Measurements from ENCODE around the gene ZMYM2. TPM values are rescaled to one million over a fixed set of nuclear protein-coding genes. Genes with fewer than 3 reads are reported as not detected.
A peak's percentile ranks its signal among the peaks of the same experiment; 100 is the strongest.

ZMYM2 gene
- total RNA-seq, 2 experiments from 2014 or later = 79.2 to 82.0 TPM

DNA sequence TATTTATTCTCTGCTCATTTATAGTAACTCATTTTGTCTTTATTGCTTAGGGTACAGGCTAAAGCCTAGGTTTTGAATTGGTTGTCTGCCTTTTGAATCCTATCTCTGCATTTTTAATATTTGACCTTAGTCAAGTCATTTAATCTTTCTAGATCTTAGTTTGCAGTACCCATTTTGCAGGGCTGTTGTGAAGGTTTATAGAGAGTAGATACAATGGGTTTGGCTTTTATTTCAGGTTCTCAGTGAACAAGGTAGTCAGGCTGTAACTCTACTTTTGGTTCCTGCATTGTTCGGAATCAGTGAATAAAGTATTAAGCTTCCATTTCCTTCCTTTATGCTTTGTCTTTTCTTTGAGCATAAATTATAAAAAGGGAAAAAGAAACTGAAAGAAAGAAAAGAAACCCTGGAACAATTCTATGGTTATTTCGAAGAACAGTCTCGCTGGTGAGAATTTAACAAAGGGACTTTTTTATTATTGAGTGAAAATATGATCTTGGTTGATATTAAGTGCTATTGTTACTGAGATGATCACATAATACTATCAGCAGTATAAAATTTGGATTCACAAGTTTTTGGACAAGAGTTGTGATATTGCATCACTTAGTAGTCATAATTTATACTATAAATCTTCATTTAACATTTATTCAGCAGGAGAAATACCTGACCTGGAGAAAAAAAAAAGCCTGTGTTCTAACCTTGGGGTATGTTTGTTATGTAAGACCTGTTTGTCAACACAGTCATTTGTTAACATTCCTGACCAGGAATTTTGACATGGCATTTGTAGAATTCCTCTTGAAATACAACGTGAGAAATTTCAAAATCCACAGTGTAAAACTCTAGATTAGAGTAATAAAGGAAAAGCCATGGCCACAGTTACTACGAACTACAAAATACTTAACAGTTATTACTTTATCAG lies 91.3 kb downstream of the ZMYM2 start:
- CTCF ChIA-PET = no interaction called here
- intact Hi-C loops (cut with micrococcal nuclease) = no loop called here
- peak overlapping the region; percentile 47 for H3K4me3 Mint-ChIP-seq
- ATAC-seq (peak; percentile 80), DNase-seq (no peak)
- TF ChIP-seq, protein P1, sequence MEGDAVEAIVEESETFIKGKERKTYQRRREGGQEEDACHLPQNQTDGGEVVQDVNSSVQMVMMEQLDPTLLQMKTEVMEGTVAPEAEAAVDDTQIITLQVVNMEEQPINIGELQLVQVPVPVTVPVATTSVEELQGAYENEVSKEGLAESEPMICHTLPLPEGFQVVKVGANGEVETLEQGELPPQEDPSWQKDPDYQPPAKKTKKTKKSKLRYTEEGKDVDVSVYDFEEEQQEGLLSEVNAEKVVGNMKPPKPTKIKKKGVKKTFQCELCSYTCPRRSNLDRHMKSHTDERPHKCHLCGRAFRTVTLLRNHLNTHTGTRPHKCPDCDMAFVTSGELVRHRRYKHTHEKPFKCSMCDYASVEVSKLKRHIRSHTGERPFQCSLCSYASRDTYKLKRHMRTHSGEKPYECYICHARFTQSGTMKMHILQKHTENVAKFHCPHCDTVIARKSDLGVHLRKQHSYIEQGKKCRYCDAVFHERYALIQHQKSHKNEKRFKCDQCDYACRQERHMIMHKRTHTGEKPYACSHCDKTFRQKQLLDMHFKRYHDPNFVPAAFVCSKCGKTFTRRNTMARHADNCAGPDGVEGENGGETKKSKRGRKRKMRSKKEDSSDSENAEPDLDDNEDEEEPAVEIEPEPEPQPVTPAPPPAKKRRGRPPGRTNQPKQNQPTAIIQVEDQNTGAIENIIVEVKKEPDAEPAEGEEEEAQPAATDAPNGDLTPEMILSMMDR (IDR thresholded peaks at IDR 0.05) = no peak
- peak overlapping the region; percentile 73 for H3K27ac Mint-ChIP-seq
- peaks cover 21% of the 10 kb centered on the region for H3K36me3 Mint-ChIP-seq (ENCODE audit: low read depth)
- peaks cover 18% of the 10 kb centered on the region for H3K4me1 Mint-ChIP-seq (ENCODE audit: low read depth)
- no peaks in the 10 kb centered on the region for H3K9me3 Mint-ChIP-seq
- POLR2A ChIA-PET = no interaction called here
- no peaks in the 10 kb centered on the region for H3K27me3 Mint-ChIP-seq

DNA sequence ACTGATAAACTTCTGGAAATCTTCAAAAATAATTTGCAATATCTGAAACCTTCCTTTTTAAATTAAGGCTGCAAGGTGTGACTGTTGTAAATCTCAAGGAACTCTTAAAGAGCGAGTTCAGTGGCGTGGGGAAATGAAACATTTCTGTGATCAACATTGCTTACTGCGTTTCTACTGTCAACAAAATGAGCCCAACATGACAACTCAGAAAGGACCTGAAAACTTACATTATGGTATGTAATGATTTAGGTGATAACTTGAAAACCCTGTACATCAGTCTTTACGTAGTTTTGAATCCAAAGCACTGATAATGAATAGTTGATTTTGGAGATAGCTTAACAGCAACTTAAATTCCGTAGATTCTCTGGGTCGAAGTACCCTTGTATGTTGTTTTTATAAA lies 92.8 kb downstream of the ZMYM2 start:
- DNase-seq (no peak), ATAC-seq (no peak)
- Mint-ChIP-seq H3K27ac (no peak overlapping the region), H3K9me3 (no peaks in the 10 kb centered on the region), H3K4me3 (no peak overlapping the region), H3K27me3 (no peaks in the 10 kb centered on the region), H3K36me3 (ENCODE audit: low read depth) (peaks cover 29% of the 10 kb centered on the region), H3K4me1 (ENCODE audit: low read depth) (peaks cover 18% of the 10 kb centered on the region)
- intact Hi-C loops (cut with micrococcal nuclease) = no loop called here
- ChIA-PET CTCF (interaction anchor here (1.0 kb wide), 1 partner anchor 66 kb away, joined by 3 read pairs; no protein-coding TSS in a partner anchor), POLR2A (no interaction called here)
- TF ChIP-seq, protein P1 (IDR thresholded peaks at IDR 0.05) = no peak

DNA sequence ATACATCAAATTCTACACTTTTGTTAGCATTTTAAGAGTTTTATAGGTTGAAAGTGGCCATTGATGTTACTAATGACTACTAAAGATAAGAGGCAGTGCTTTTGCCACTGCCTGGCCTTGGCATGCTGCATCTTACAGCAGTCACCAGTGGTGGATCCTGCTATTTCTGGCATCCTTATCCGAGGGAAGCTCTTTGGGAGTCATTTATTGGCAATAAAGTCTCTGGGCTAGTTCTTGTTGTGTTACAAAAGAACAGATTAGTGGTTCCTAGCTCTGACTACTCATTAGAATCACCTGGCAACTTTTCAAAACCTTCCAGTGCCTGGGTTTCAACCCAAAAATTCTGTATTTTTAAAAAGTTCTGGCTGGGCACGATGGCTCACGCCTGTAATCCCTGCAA lies 94.5 kb downstream of the ZMYM2 start:
- Mint-ChIP-seq H3K36me3 (ENCODE audit: low read depth) (peaks cover 34% of the 10 kb centered on the region), H3K9me3 (no peaks in the 10 kb centered on the region), H3K27me3 (no peaks in the 10 kb centered on the region), H3K4me1 (ENCODE audit: low read depth) (peaks cover 18% of the 10 kb centered on the region), H3K4me3 (no peak overlapping the region), H3K27ac (no peak overlapping the region)
- ATAC-seq = no peak
- POLR2A ChIA-PET = no interaction called here
- CTCF ChIA-PET = no interaction called here
- intact Hi-C loops (cut with micrococcal nuclease) = no loop called here
- DNase-seq = no peak
- TF ChIP-seq, protein P1 (IDR thresholded peaks at IDR 0.05) = no peak

DNA sequence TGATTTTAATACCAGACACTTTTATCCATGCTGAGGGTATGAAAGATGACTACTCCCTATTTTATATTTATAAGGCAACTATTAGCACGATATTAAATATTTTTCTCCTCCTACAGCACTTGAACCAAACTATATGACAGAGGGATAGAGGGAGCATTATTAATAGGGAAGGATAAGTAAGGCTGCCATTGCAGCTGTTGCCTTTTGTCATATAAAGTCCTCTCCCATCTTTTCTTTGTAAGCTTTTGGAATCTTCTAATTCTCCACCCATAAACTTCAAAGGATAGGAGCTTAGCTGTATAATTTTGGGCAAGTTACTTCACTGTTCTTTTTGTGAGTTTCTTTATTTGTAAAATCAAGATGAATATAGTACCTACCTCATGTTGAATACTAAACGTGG lies 95.4 kb downstream of the ZMYM2 start:
- intact Hi-C loops (cut with micrococcal nuclease) = no loop called here
- H3K27ac Mint-ChIP-seq = no peak overlapping the region
- H3K9me3 Mint-ChIP-seq = no peaks in the 10 kb centered on the region
- H3K36me3 Mint-ChIP-seq (ENCODE audit: low read depth) = peaks cover 36% of the 10 kb centered on the region
- POLR2A ChIA-PET = no interaction called here
- CTCF ChIA-PET = no interaction called here
- no peak overlapping the region for H3K4me3 Mint-ChIP-seq
- TF ChIP-seq, protein P1 (IDR thresholded peaks at IDR 0.05) = no peak
- no peak for DNase-seq
- no peaks in the 10 kb centered on the region for H3K27me3 Mint-ChIP-seq
- H3K4me1 Mint-ChIP-seq (ENCODE audit: low read depth) = peaks cover 12% of the 10 kb centered on the region
- ATAC-seq = no peak

DNA sequence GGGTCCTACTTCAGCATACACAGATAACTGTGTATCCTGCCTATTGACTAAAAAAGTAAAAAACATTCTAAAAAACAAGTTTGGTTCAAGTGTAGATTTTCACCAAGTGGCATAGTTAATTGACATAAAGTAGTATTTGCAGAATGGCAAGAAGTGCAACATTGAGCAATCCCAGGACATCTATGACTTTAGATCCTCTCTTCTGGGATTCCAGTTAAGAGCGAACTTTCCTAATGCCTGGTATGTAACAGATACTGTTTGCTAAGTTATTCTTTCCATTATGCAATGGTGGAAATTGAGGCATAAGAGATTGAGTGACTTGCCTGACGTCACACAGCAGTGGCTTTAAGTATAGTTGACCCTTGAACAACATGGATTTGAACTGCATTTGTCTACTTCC lies 96.1 kb downstream of the ZMYM2 start:
- CTCF ChIA-PET = no interaction called here
- no peak overlapping the region for H3K4me3 Mint-ChIP-seq
- POLR2A ChIA-PET = no interaction called here
- TF ChIP-seq, protein P1 (IDR thresholded peaks at IDR 0.05) = no peak
- H3K9me3 Mint-ChIP-seq = no peaks in the 10 kb centered on the region
- DNase-seq = no peak
- ATAC-seq = no peak
- no peaks in the 10 kb centered on the region for H3K27me3 Mint-ChIP-seq
- peak overlapping the region; percentile 11 for H3K27ac Mint-ChIP-seq
- H3K4me1 Mint-ChIP-seq (ENCODE audit: low read depth) = peaks cover 6% of the 10 kb centered on the region
- intact Hi-C loops (cut with micrococcal nuclease) = no loop called here
- peaks cover 39% of the 10 kb centered on the region for H3K36me3 Mint-ChIP-seq (ENCODE audit: low read depth)

All from activated CD8-positive, alpha-beta T cell treated with anti-CD3 and anti-CD28 coated beads for 36 hours (primary cell).